Nephron progenitor cell (in vitro differentiated cells): ENCODE measurements around the gene KIF18B.
A peak's percentile ranks its signal among the peaks of the same experiment; 100 is the strongest.

Experiments
- DNase-seq: peaks from one replicate; pipeline ENCODE4 v3.0.0; 2021
- H3K27ac Mint-ChIP-seq: 2 replicates; pipeline ENCODE4 v1.8.0; 2021; ENCODE audit warnings: mild to moderate bottlenecking, moderate library complexity, mixed read lengths
- H3K27me3 Mint-ChIP-seq: 2 replicates; pipeline ENCODE4 v1.8.0; 2021; ENCODE audit warnings: mild to moderate bottlenecking, low read depth, mixed read lengths; ENCODE audit not compliant: poor library complexity
- H3K36me3 Mint-ChIP-seq: 2 replicates; pipeline ENCODE4 v1.8.0; 2021; ENCODE audit warnings: low read depth, mixed read lengths
- H3K4me1 Mint-ChIP-seq: 2 replicates; pipeline ENCODE4 v1.8.0; 2021; ENCODE audit warnings: mixed read lengths
- H3K4me3 Mint-ChIP-seq: 2 replicates; pipeline ENCODE4 v1.8.0; 2021; ENCODE audit warnings: mild to moderate bottlenecking, moderate library complexity, mixed read lengths
- H3K9me3 Mint-ChIP-seq: 2 replicates; pipeline ENCODE4 v1.8.0; 2021; ENCODE audit warnings: mild to moderate bottlenecking, moderate library complexity, mixed read lengths
- CTCF ChIP-seq: fragments of 200-600 bp; sonication (generic); IDR thresholded peaks from 2 replicates; pipeline ENCODE4 v1.5.0; 2021; ENCODE audit warnings: antibody characterized with exemption

The KIF18B gene

GRCh38 chr17:44947461-44948314 is at the start of gene KIF18B:
Gene KIF18B (minus strand): TSS chr17:44947773. CDS start chr17:44936344, 11,429 bp downstream.
- H3K27me3 Mint-ChIP-seq, result peaks cover 17% of the 10 kb centered on the region
- TF ChIP-seq CTCF, result no peak
- DNase-seq, result peak; percentile 87
- H3K36me3 Mint-ChIP-seq, result peaks cover 35% of the 10 kb centered on the region
- H3K4me1 Mint-ChIP-seq, result peaks cover 17% of the 10 kb centered on the region
- peak within 1 kb of the TSS; percentile 94 for H3K4me3 Mint-ChIP-seq
- H3K9me3 Mint-ChIP-seq, result no peaks in the 10 kb centered on the region
- peak within 1 kb of the TSS; percentile 41 for H3K27ac Mint-ChIP-seq

- Mint-ChIP-seq H3K27ac (no peak overlapping the region), H3K4me3 (no peak overlapping the region)
These were observed 48.7 kb upstream of the KIF18B start for GRCh38 chr17:44996304-44996703.

GRCh38 chr17:44995436-44996001 is 47.9 kb upstream of the KIF18B start:
- H3K36me3 Mint-ChIP-seq, result no peaks in the 10 kb centered on the region
- H3K4me3 Mint-ChIP-seq, result no peak overlapping the region
- H3K9me3 Mint-ChIP-seq, result peaks cover 14% of the 10 kb centered on the region
- DNase-seq, result no peak
- peaks cover 19% of the 10 kb centered on the region for H3K27me3 Mint-ChIP-seq
- H3K4me1 Mint-ChIP-seq, result peaks cover 42% of the 10 kb centered on the region
- no peak overlapping the region for H3K27ac Mint-ChIP-seq
- TF ChIP-seq CTCF, result no peak

More at GRCh38 chr17:44996304-44996703, 48.7 kb upstream of the KIF18B start:
- Mint-ChIP-seq H3K36me3 (no peaks in the 10 kb centered on the region), H3K9me3 (peaks cover 15% of the 10 kb centered on the region), H3K27me3 (peaks cover 19% of the 10 kb centered on the region), H3K4me1 (peaks cover 34% of the 10 kb centered on the region)
- DNase-seq, result no peak
- TF ChIP-seq CTCF, result no peak

GRCh38 chr17:44992242-44992939 is 44.8 kb upstream of the KIF18B start:
- DNase-seq, result no peak
- no peak for TF ChIP-seq CTCF
- Mint-ChIP-seq H3K36me3 (no peaks in the 10 kb centered on the region), H3K4me3 (no peak overlapping the region), H3K27me3 (peaks cover 16% of the 10 kb centered on the region), H3K9me3 (no peaks in the 10 kb centered on the region), H3K27ac (no peak overlapping the region), H3K4me1 (peaks cover 56% of the 10 kb centered on the region)

- Mint-ChIP-seq H3K27me3 (peaks cover 15% of the 10 kb centered on the region), H3K9me3 (no peaks in the 10 kb centered on the region), H3K36me3 (no peaks in the 10 kb centered on the region), H3K27ac (no peak overlapping the region), H3K4me3 (no peak overlapping the region), H3K4me1 (peaks cover 53% of the 10 kb centered on the region)
- no peak for DNase-seq
- no peak for TF ChIP-seq CTCF
These were observed 43.4 kb upstream of the KIF18B start for GRCh38 chr17:44990994-44991393.
